ENCODE data around the gene DRG2.

Gene DRG2

GRCh38 chr17:18117982-18118975 lies 30.5 kb downstream of the DRG2 start:
- no peak for DNase-seq

GRCh38 chr17:18119166-18119745 lies 31.5 kb downstream of the DRG2 start:
- no peak for DNase-seq

GRCh38 chr17:18119938-18120337 lies 32.2 kb downstream of the DRG2 start:
- DNase-seq, result no peak

- no peak for DNase-seq
These were observed 32.8 kb downstream of the DRG2 start for GRCh38 chr17:18120461-18121017.

GRCh38 chr17:18121144-18121910 lies 33.6 kb downstream of the DRG2 start:
- DNase-seq, result no peak

- DNase-seq, result no peak
These were observed 35.4 kb downstream of the DRG2 start for GRCh38 chr17:18122990-18123753.

- no peak for DNase-seq
These were observed 36.8 kb downstream of the DRG2 start for GRCh38 chr17:18124345-18125126.

- DNase-seq, result peak; percentile 88
These were observed 41.3 kb downstream of the DRG2 start for GRCh38 chr17:18129041-18129502.

- no peak for DNase-seq
These were observed 45.0 kb downstream of the DRG2 start for GRCh38 chr17:18132711-18133110.

GRCh38 chr17:18136357-18136756 lies 48.6 kb downstream of the DRG2 start:
- no peak for DNase-seq

GRCh38 chr17:18138065-18138749 lies 50.5 kb downstream of the DRG2 start:
- DNase-seq, result no peak

- no peak for DNase-seq
These were observed 51.3 kb downstream of the DRG2 start for GRCh38 chr17:18139092-18139491.

GRCh38 chr17:18139498-18139897 lies 51.8 kb downstream of the DRG2 start:
- DNase-seq, result no peak

- no peak for DNase-seq
These were observed 52.2 kb downstream of the DRG2 start for GRCh38 chr17:18139949-18140348.

- no peak for DNase-seq
These were observed 52.9 kb downstream of the DRG2 start for GRCh38 chr17:18140648-18141047.

GRCh38 chr17:18141210-18141803 lies 53.6 kb downstream of the DRG2 start:
- no peak for DNase-seq

- DNase-seq, result no peak
These were observed 54.7 kb downstream of the DRG2 start for GRCh38 chr17:18142417-18142816.

GRCh38 chr17:18143044-18143936 lies 55.5 kb downstream of the DRG2 start:
- DNase-seq, result no peak

- DNase-seq, result no peak
These were observed 56.5 kb downstream of the DRG2 start for GRCh38 chr17:18144261-18144660.
